ENCODE measurements around the gene EPN2.

The EPN2 gene

DNA sequence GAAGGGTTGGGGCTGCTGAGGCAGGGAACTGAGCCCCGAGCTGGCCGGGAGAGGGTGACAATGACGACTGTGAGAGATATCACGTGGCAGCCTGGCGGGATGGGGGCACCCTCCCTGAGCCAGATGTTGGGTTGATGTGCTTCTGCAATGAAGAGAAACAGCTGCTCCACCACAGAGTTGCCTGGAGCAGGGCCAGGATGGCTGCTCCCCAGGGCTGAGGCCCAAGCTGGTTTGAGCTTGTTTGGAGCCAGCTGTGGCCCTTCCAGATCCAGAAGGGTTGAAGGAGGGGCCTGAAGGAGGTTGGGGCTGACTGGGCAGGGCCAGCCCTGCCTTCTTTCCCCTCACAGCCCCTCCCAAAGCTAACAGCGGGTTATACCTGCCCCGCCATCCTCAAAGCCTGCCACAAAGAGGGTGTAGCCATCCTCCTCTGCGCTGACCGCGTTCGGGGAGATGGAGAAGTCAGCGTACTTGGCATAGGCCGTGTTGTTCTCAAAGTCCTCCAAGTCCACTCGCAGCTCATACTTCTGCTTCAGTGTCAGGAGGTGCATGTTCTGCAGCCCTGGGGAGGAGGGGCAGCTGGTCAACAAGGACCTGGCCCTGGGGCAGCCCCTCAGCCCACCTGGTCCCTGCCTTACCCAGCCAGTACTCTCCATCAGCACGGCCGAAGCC, 147.7 kb downstream of the EPN2 start:
- Histone ChIP-seq H3K27me3 (replicated peaks; ENCODE audit: control insufficient read depth, insufficient read depth, low read length) (no peaks in the 10 kb centered on the region), H3K9me3 (ENCODE audit: control insufficient read depth, low read length) (no peaks in the 10 kb centered on the region), H3K9ac (ENCODE audit: low read length) (peak overlapping the region; percentile 63), H3K36me3 (ENCODE audit: control insufficient read depth, insufficient read depth, low read length, severe bottlenecking) (peaks cover 43% of the 10 kb centered on the region), H3K4me3 (ENCODE audit: low read length) (peak overlapping the region; percentile 31), H3K4me1 (ENCODE audit: control insufficient read depth, insufficient read depth, low read length) (peaks cover 58% of the 10 kb centered on the region)
- DNase-seq (ENCODE audit: low read depth): peak; percentile 95

- Histone ChIP-seq H3K36me3 (ENCODE audit: control insufficient read depth, insufficient read depth, low read length, severe bottlenecking) (peaks cover 36% of the 10 kb centered on the region), H3K4me3 (ENCODE audit: low read length) (peak overlapping the region; percentile 31), H3K27me3 (replicated peaks; ENCODE audit: control insufficient read depth, insufficient read depth, low read length) (no peaks in the 10 kb centered on the region), H3K4me1 (ENCODE audit: control insufficient read depth, insufficient read depth, low read length) (peaks cover 54% of the 10 kb centered on the region), H3K9ac (ENCODE audit: low read length) (peak overlapping the region; percentile 63), H3K9me3 (ENCODE audit: control insufficient read depth, low read length) (no peaks in the 10 kb centered on the region)
- no peak for DNase-seq (ENCODE audit: low read depth)
These were observed 148.4 kb downstream of the EPN2 start for GRCh38 chr17:19385521-19385983.

Data from adipocyte (in vitro differentiated cells).